HG02981 (cell line): ENCODE results near the gene HSCB.
"Not testable (repeated sequence)": the region's sequence is repeated elsewhere in the genome, so short reads cannot be mapped to it uniquely, and the experiment has no call there.

Source experiments
- ATAC-seq: cut with Tn5 transposase; IDR thresholded peaks from one replicate; pipeline ENCODE4 v1.9.1; 2021; ENCODE audit warnings: mild to moderate bottlenecking, moderate library complexity; ENCODE audit not compliant: unreplicated experiment

Gene HSCB

GRCh38 chr22:28783786-28784671 is 42.2 kb downstream of the HSCB start:
- ATAC-seq: no peak

GRCh38 chr22:28788601-28789000 is 46.8 kb downstream of the HSCB start:
- ATAC-seq: no peak

GRCh38 chr22:28791124-28791523 is 49.3 kb downstream of the HSCB start:
- ATAC-seq: no peak

GRCh38 chr22:28791841-28792490 is 50.1 kb downstream of the HSCB start:
- peak; percentile 44 for ATAC-seq

GRCh38 chr22:28792491-28793383 is 50.9 kb downstream of the HSCB start:
- ATAC-seq: peak; percentile 26

GRCh38 chr22:28793976-28794584 is 52.2 kb downstream of the HSCB start:
- ATAC-seq: no peak

- no peak for ATAC-seq
Observed at GRCh38 chr22:28795071-28795693, 53.3 kb downstream of the HSCB start.

GRCh38 chr22:28795932-28796856 is 54.4 kb downstream of the HSCB start:
- ATAC-seq: no peak

- ATAC-seq: no peak
Observed at GRCh38 chr22:28798810-28799605, 57.2 kb downstream of the HSCB start.

GRCh38 chr22:28799606-28800307 is 57.9 kb downstream of the HSCB start:
- peak; percentile 14 for ATAC-seq

GRCh38 chr22:28800308-28801041 is 58.6 kb downstream of the HSCB start, which contains the start of gene XBP1:
Gene XBP1 (minus strand): TSS chr22:28800569.
- ATAC-seq: peak; percentile 84

- ATAC-seq: no peak
Observed at GRCh38 chr22:28801845-28802594, 60.2 kb downstream of the HSCB start.

- ATAC-seq: no peak
Observed at GRCh38 chr22:28802595-28803123, 60.8 kb downstream of the HSCB start.

- ATAC-seq: not testable (repeated sequence)
Observed at GRCh38 chr22:28805426-28805825, 63.6 kb downstream of the HSCB start.
